ENCODE measurements around the gene ZNF423.

DNA sequence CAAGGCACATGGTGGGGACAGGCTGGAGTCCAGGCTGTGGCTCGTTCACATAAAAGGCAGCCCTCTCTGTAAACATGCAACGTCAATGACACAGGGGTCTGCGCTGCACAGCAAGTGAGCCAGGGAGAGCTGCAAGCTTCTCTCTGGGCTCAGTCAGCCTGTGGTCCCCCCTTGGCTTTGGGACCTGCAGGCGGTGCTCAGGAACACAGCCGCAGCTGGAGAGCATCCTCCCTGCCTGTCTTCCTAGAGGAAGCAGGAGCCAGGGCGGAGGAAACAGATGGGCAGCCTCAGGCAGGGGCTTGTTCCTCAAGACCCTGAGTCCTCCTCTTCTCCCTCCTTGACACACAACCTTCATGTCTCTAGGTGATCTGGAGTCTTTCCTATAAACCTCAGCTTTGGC lies 254.3 kb downstream of the ZNF423 start:
- TF ChIP-seq ZNF530 (CRISPR knock-in tag; IDR thresholded peaks at IDR 0.05; ENCODE audit: low read depth) (no peak), ETV5 (CRISPR knock-in tag; IDR thresholded peaks at IDR 0.05; ENCODE audit: borderline replicate concordance) (no peak), NR3C1 (CRISPR knock-in tag; IDR thresholded peaks at IDR 0.05) (no peak), SP1 (IDR thresholded peaks at IDR 0.05) (no peak), SP1 (CRISPR knock-in tag; IDR thresholded peaks at IDR 0.05) (no peak), POLR2A (IDR thresholded peaks at IDR 0.05; ENCODE audit: insufficient read depth in 1 of 2, low read depth in 2 of 2, low read length in 2 of 2) (no peak)
- TF ChIP-seq, protein P1, sequence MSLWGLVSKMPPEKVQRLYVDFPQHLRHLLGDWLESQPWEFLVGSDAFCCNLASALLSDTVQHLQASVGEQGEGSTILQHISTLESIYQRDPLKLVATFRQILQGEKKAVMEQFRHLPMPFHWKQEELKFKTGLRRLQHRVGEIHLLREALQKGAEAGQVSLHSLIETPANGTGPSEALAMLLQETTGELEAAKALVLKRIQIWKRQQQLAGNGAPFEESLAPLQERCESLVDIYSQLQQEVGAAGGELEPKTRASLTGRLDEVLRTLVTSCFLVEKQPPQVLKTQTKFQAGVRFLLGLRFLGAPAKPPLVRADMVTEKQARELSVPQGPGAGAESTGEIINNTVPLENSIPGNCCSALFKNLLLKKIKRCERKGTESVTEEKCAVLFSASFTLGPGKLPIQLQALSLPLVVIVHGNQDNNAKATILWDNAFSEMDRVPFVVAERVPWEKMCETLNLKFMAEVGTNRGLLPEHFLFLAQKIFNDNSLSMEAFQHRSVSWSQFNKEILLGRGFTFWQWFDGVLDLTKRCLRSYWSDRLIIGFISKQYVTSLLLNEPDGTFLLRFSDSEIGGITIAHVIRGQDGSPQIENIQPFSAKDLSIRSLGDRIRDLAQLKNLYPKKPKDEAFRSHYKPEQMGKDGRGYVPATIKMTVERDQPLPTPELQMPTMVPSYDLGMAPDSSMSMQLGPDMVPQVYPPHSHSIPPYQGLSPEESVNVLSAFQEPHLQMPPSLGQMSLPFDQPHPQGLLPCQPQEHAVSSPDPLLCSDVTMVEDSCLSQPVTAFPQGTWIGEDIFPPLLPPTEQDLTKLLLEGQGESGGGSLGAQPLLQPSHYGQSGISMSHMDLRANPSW (CRISPR knock-in tag; IDR thresholded peaks at IDR 0.05; ENCODE audit: borderline replicate concordance) = no peak

Data from HepG2 (cell line).